Measurements from ENCODE around the gene KIF3A. TPM values are rescaled to one million over a fixed set of nuclear protein-coding genes. Genes with fewer than 3 reads are reported as not detected.

The KIF3A gene
- total and polyA plus RNA-seq, 2 experiments from 2014 or later, result 11.2 to 19.7 TPM

DNA sequence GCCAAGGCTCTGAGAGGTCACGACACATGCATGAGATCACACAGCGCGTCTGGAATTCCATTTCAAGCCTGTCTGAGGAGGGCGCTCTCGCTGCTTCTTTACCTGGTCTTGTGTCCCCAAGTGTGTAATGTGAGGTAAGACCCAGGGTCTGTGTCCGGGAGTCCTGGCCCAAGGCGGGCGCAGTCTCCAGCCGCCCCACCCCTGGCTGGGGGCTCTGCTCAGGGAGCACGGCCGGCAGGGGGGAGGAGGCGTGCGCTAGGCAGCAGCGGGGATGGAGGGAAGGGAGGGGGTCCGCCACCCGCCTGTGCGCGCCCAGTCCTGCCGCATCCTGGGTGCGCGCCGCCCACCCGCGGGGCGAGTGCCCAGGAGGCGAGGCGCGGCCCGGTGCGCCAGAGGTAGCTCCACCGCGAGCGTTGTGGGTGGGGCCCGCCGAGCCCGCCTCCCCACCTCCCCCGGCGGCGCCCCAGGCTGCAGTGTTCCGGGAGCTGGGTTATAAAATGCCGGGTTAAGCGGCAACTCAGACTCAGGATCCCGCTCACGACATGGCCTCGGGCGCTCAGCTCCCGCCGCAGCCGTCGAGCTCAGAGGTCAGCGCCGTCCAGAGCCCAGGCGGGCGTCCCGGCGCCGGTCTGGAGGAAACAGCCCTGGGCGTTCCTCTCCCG is 9.7 kb upstream of the KIF3A start, which contains the start of gene CCNI2 (continued):
- TF ChIP-seq, protein P1, sequence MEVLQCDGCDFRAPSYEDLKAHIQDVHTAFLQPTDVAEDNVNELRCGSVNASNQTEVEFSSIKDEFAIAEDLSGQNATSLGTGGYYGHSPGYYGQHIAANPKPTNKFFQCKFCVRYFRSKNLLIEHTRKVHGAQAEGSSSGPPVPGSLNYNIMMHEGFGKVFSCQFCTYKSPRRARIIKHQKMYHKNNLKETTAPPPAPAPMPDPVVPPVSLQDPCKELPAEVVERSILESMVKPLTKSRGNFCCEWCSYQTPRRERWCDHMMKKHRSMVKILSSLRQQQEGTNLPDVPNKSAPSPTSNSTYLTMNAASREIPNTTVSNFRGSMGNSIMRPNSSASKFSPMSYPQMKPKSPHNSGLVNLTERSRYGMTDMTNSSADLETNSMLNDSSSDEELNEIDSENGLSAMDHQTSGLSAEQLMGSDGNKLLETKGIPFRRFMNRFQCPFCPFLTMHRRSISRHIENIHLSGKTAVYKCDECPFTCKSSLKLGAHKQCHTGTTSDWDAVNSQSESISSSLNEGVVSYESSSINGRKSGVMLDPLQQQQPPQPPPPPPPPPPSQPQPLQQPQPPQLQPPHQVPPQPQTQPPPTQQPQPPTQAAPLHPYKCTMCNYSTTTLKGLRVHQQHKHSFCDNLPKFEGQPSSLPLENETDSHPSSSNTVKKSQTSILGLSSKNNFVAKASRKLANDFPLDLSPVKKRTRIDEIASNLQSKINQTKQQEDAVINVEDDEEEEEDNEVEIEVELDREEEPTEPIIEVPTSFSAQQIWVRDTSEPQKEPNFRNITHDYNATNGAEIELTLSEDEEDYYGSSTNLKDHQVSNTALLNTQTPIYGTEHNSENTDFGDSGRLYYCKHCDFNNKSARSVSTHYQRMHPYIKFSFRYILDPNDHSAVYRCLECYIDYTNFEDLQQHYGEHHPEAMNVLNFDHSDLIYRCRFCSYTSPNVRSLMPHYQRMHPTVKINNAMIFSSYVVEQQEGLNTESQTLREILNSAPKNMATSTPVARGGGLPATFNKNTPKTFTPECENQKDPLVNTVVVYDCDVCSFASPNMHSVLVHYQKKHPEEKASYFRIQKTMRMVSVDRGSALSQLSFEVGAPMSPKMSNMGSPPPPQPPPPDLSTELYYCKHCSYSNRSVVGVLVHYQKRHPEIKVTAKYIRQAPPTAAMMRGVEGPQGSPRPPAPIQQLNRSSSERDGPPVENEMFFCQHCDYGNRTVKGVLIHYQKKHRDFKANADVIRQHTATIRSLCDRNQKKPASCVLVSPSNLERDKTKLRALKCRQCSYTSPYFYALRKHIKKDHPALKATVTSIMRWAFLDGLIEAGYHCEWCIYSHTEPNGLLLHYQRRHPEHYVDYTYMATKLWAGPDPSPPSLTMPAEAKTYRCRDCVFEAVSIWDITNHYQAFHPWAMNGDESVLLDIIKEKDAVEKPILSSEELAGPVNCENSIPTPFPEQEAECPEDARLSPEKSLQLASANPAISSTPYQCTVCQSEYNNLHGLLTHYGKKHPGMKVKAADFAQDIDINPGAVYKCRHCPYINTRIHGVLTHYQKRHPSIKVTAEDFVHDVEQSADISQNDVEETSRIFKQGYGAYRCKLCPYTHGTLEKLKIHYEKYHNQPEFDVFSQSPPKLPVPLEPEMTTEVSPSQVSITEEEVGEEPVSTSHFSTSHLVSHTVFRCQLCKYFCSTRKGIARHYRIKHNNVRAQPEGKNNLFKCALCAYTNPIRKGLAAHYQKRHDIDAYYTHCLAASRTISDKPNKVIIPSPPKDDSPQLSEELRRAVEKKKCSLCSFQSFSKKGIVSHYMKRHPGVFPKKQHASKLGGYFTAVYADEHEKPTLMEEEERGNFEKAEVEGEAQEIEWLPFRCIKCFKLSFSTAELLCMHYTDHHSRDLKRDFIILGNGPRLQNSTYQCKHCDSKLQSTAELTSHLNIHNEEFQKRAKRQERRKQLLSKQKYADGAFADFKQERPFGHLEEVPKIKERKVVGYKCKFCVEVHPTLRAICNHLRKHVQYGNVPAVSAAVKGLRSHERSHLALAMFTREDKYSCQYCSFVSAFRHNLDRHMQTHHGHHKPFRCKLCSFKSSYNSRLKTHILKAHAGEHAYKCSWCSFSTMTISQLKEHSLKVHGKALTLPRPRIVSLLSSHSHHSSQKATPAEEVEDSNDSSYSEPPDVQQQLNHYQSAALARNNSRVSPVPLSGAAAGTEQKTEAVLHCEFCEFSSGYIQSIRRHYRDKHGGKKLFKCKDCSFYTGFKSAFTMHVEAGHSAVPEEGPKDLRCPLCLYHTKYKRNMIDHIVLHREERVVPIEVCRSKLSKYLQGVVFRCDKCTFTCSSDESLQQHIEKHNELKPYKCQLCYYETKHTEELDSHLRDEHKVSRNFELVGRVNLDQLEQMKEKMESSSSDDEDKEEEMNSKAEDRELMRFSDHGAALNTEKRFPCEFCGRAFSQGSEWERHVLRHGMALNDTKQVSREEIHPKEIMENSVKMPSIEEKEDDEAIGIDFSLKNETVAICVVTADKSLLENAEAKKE (CRISPR knock-in tag; IDR thresholded peaks at IDR 0.05), result no peak

- Histone ChIP-seq H3K27me3 (ENCODE audit: insufficient read depth) (peaks cover 64% of the 10 kb centered on the region), H2AFZ (no peak overlapping the region), H3K4me3 (peak overlapping the region; percentile 69), H3F3A (replicated peaks; ENCODE audit: low read depth) (no peaks in the 10 kb centered on the region), H4K20me1 (replicated peaks; ENCODE audit: insufficient read depth) (no peaks in the 10 kb centered on the region), H3K4me2 (peak overlapping the region; percentile 77; the same call in 1 of the 2 replicates), H3K79me2 (replicated peaks; ENCODE audit: insufficient read depth) (no peaks in the 10 kb centered on the region), H3K36me3 (ENCODE audit: insufficient read depth) (no peaks in the 10 kb centered on the region), H3K4me1 (ENCODE audit: insufficient read depth) (no peaks in the 10 kb centered on the region; the same call in 1 of the 2 replicates), H3K27ac (ENCODE audit: low read depth) (no peak overlapping the region), H3K9me2 (ENCODE audit: insufficient read depth) (no peaks in the 10 kb centered on the region)
- H3K36me3 Mint-ChIP-seq (ENCODE audit: low read depth), result no peaks in the 10 kb centered on the region
- ATAC-seq (no peak), DNase-seq (ENCODE audit: low spot score) (no peak)
- no peaks in the 10 kb centered on the region for H3K9me3 Mint-ChIP-seq
- H3K27me3 Mint-ChIP-seq (ENCODE audit: insufficient read depth, low read depth, poor library complexity), result peaks cover 33% of the 10 kb centered on the region
- H3K27ac Mint-ChIP-seq, result no peak overlapping the region
- peak overlapping the region; percentile 66 for H3K4me3 Mint-ChIP-seq
- H3K4me1 Mint-ChIP-seq, result no peaks in the 10 kb centered on the region
- TF ChIP-seq EZH2 (IDR thresholded peaks at IDR 0.05; ENCODE audit: low read depth, unreplicated experiment) (no peak), JUNB (IDR thresholded peaks at IDR 0.05; ENCODE audit: unreplicated experiment) (no peak), CREB1 (CRISPR knock-in tag; IDR thresholded peaks at IDR 0.05; ENCODE audit: low read depth) (no peak), POLR2AphosphoS5 (IDR thresholded peaks at IDR 0.05; ENCODE audit: low read depth) (no peak), EZH2phosphoT487 (IDR thresholded peaks at IDR 0.05; ENCODE audit: unreplicated experiment) (no peak)
- TF ChIP-seq, protein P1 (CRISPR knock-in tag; IDR thresholded peaks at IDR 0.05), result no peak
- TF ChIP-seq, protein P2, sequence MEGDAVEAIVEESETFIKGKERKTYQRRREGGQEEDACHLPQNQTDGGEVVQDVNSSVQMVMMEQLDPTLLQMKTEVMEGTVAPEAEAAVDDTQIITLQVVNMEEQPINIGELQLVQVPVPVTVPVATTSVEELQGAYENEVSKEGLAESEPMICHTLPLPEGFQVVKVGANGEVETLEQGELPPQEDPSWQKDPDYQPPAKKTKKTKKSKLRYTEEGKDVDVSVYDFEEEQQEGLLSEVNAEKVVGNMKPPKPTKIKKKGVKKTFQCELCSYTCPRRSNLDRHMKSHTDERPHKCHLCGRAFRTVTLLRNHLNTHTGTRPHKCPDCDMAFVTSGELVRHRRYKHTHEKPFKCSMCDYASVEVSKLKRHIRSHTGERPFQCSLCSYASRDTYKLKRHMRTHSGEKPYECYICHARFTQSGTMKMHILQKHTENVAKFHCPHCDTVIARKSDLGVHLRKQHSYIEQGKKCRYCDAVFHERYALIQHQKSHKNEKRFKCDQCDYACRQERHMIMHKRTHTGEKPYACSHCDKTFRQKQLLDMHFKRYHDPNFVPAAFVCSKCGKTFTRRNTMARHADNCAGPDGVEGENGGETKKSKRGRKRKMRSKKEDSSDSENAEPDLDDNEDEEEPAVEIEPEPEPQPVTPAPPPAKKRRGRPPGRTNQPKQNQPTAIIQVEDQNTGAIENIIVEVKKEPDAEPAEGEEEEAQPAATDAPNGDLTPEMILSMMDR (conservative IDR thresholded peaks at IDR 0.05; ENCODE audit: low read depth in 2 of 2), result no peak
Measured at GRCh38 chr5:132746592-132746953, 9.2 kb upstream of the KIF3A start.
